SK-N-MC (cell line): ENCODE results near the gene CEBPE.

ENCODE experiments used
- DNase-seq: peaks from one replicate; pipeline ENCODE4 v3.0.0-alpha.2; 2011; ENCODE audit warnings: low read depth, low spot score
- H3K27ac ChIP-seq: fragments of 200-600 bp; sonication (generic); 2 replicates; pipeline ENCODE4 v1.5.1; 2016; ENCODE audit warnings: mixed run types
- H3K36me3 ChIP-seq: fragments of 200-600 bp; sonication (generic); 2 replicates; pipeline ENCODE4 v1.6.1; 2017; ENCODE audit warnings: antibody characterized with exemption, low read length, mixed read lengths; ENCODE audit not compliant: insufficient read depth
- H3K4me3 ChIP-seq: fragments of 200-600 bp; sonication (generic); 2 replicates; pipeline ENCODE4 v1.5.1; 2016
- H3K9ac ChIP-seq: fragments of 200-600 bp; sonication (generic); 2 replicates; pipeline ENCODE4 v1.8.0; 2017; ENCODE audit warnings: mixed run types, mixed read lengths; ENCODE audit not compliant: insufficient read length
- H3K9me3 ChIP-seq: fragments of 200-600 bp; sonication (generic); 2 replicates; pipeline ENCODE4 v1.6.1; 2017; ENCODE audit warnings: low read depth, mild to moderate bottlenecking, antibody characterized with exemption, low read length, moderate library complexity, mixed read lengths
- EZH2 ChIP-seq: fragments of 200-600 bp; sonication (generic); IDR thresholded peaks from one replicate; pipeline ENCODE4 v1.6.1; 2017; ENCODE audit warnings: antibody characterized with exemption
- FOXP2 ChIP-seq: optimal IDR thresholded peaks from 2 replicates; pipeline ENCODE3; 2011; ENCODE audit warnings: mild to moderate bottlenecking, moderate library complexity; ENCODE audit not compliant: insufficient read depth; ENCODE audit errors: extremely low read length, control extremely low read depth
- POLR2AphosphoS5 ChIP-seq: IDR thresholded peaks from 2 replicates; pipeline ENCODE4 v1.6.1; 2012; ENCODE audit warnings: mild to moderate bottlenecking, low read depth, low read length, borderline replicate concordance

CEBPE gene

GRCh38 chr14:23074906-23075305, 44.1 kb downstream of the CEBPE start:
- H3K4me3 ChIP-seq, result no peak overlapping the region
- no peaks in the 10 kb centered on the region for H3K9me3 ChIP-seq
- peak overlapping the region; percentile 35 for H3K27ac ChIP-seq
- H3K9ac ChIP-seq, result no peak overlapping the region
- H3K36me3 ChIP-seq, result peaks cover 79% of the 10 kb centered on the region
- no peak for DNase-seq
- TF ChIP-seq POLR2AphosphoS5 (no peak), FOXP2 (no peak), EZH2 (no peak)

- H3K4me3 ChIP-seq, result peak overlapping the region; percentile 83
- peak overlapping the region; percentile 92 for H3K9ac ChIP-seq
- TF ChIP-seq FOXP2, result no peak
- TF ChIP-seq POLR2AphosphoS5, result no peak
- no peak for TF ChIP-seq EZH2
- peaks cover 77% of the 10 kb centered on the region for H3K36me3 ChIP-seq
- peak overlapping the region; percentile 91 for H3K27ac ChIP-seq
- DNase-seq, result no peak
- no peaks in the 10 kb centered on the region for H3K9me3 ChIP-seq
Measured at GRCh38 chr14:23071921-23072539, 47.0 kb downstream of the CEBPE start.

GRCh38 chr14:23071244-23071920, 47.7 kb downstream of the CEBPE start:
- no peaks in the 10 kb centered on the region for H3K9me3 ChIP-seq
- peak; percentile 95 for TF ChIP-seq POLR2AphosphoS5
- TF ChIP-seq FOXP2, result no peak
- no peak for TF ChIP-seq EZH2
- peak overlapping the region; percentile 92 for H3K9ac ChIP-seq
- peak overlapping the region; percentile 91 for H3K27ac ChIP-seq
- H3K4me3 ChIP-seq, result peak overlapping the region; percentile 83
- DNase-seq, result no peak
- H3K36me3 ChIP-seq, result peaks cover 76% of the 10 kb centered on the region

GRCh38 chr14:23070262-23071129, 48.6 kb downstream of the CEBPE start:
- peak overlapping the region; percentile 92 for H3K9ac ChIP-seq
- DNase-seq, result no peak
- peaks cover 76% of the 10 kb centered on the region for H3K36me3 ChIP-seq
- no peaks in the 10 kb centered on the region for H3K9me3 ChIP-seq
- H3K4me3 ChIP-seq, result peak overlapping the region; percentile 83
- H3K27ac ChIP-seq, result peak overlapping the region; percentile 91
- TF ChIP-seq FOXP2, result no peak
- TF ChIP-seq EZH2, result no peak
- no peak; the same call in 1 of the 2 replicates for TF ChIP-seq POLR2AphosphoS5

GRCh38 chr14:23069413-23069806, 49.6 kb downstream of the CEBPE start:
- Histone ChIP-seq H3K36me3 (peaks cover 76% of the 10 kb centered on the region), H3K4me3 (peak overlapping the region; percentile 53), H3K9ac (peak overlapping the region; percentile 54), H3K27ac (peak overlapping the region; percentile 75), H3K9me3 (no peaks in the 10 kb centered on the region)
- TF ChIP-seq POLR2AphosphoS5 (no peak), EZH2 (no peak), FOXP2 (no peak)
- no peak for DNase-seq

GRCh38 chr14:23068789-23069412, 50.2 kb downstream of the CEBPE start:
- peak; percentile 92 for DNase-seq
- TF ChIP-seq POLR2AphosphoS5 (peak; percentile 52), FOXP2 (no peak)
- Histone ChIP-seq H3K27ac (peak overlapping the region; percentile 75), H3K9ac (peak overlapping the region; percentile 54), H3K4me3 (peak overlapping the region; percentile 53), H3K9me3 (no peaks in the 10 kb centered on the region), H3K36me3 (peaks cover 77% of the 10 kb centered on the region)

- peaks cover 78% of the 10 kb centered on the region for H3K36me3 ChIP-seq
- no peak overlapping the region for H3K27ac ChIP-seq
- no peak overlapping the region for H3K4me3 ChIP-seq
- H3K9me3 ChIP-seq, result no peaks in the 10 kb centered on the region
- H3K9ac ChIP-seq, result no peak overlapping the region
- TF ChIP-seq FOXP2 (no peak), POLR2AphosphoS5 (no peak), EZH2 (no peak)
- DNase-seq, result no peak
Measured at GRCh38 chr14:23067847-23068788, 50.9 kb downstream of the CEBPE start.
